ENCODE measurements around the gene SYMPK. TPM values are rescaled to one million over a fixed set of nuclear protein-coding genes. Genes with fewer than 3 reads are reported as not detected.

The SYMPK gene
- polyA plus RNA-seq, 4 donors: 49.2 to 67.7 (median 58.9) TPM

- no peak for DNase-seq (ENCODE audit: low read depth in 4 of 4, low spot score in 3 of 4)
Measured at GRCh38 chr19:45785097-45785496, 77.8 kb downstream of the SYMPK start.

- DNase-seq (ENCODE audit: low read depth in 4 of 4, low spot score in 3 of 4): no peak
Measured at GRCh38 chr19:45784096-45784495, 78.9 kb downstream of the SYMPK start.

- DNase-seq (ENCODE audit: low read depth in 4 of 4, low spot score in 3 of 4): no peak
Measured at GRCh38 chr19:45782820-45783785, 79.8 kb downstream of the SYMPK start.

DNA sequence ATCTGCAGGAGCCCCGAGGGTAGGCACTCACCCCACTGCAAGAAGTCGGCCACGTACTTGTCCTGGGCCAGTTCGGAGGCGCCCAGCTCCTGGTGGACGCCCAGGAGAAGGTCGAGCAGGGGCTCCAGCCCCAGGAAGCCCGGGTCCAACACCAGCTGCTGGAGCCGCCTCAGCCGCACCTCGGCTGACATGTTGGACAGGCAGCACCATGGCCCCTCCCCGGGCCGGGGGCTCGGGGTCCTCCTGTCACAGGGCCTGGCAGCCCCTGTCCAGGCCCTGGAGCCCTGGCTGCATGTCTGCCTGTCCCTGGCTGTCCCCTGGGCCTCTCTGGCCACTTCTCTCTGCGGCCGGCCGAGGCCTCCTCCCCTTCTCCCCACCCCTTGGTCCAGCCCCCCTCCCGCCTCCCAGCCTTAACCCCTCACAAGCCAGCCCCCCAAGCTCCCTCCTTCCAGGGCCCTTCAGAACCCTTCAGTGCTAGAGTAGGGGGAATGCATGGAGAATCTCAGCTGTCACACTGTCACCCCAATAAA lies 80.7 kb downstream of the SYMPK start, which contains the start of gene DMPK:
DMPK (minus strand) TSS at position 329 of the 530 bp plus-strand sequence; CDS start at position 191, 138 bp downstream.
- no peak for DNase-seq (ENCODE audit: low read depth in 4 of 4, low spot score in 3 of 4)

DNA sequence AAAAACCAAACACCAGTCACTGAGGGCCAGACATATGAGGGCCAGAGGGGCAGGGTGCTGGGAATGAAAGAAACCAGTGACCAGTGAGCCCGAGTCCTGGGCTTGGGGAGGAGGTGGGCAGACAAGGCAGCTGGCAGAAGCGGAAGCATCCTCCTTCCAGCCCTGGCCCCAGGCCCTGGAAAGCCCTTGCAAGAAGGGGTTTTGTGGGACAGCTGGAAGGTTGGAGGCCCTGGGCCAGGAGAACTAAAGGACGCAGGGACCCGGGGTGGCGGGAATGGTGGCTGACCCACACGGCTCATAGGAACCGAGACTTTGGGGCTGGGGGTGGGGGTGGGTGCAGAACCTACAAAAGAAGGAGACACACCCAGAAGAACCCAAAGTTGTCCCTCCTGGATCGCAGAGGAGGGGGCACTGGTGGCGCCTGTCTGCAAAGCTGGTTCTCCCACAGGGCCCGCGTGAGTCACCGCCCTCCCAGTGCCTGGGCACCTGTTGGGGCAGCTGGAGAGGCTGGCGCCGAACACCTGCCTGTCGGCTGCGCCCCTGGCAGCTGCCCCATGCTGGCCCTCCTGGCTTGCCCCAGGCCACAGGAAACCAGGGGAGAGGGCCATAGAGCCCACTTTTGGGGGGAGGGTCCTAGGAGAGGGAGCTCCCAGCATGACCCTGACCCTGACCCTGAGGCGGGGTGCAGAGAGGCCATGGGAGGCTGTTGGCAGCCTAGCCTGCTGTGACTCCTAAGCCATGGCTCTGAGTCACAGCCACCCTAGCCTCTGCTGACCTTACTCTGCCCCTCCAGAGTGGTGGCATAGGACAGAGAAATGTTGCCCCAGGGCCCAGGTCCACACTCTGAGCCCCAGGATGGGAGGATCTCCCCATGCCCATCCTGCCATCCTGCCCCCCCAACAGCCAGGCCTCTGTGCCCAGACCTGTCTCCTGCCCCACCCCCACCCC lies 81.5 kb downstream of the SYMPK start:
- no peak for DNase-seq (ENCODE audit: low read depth in 4 of 4, low spot score in 3 of 4)

- no peak for DNase-seq (ENCODE audit: low read depth in 4 of 4, low spot score in 3 of 4)
Measured at GRCh38 chr19:45780448-45781213, 82.3 kb downstream of the SYMPK start.

- DNase-seq (ENCODE audit: low read depth in 4 of 4, low spot score in 3 of 4): no peak
Measured at GRCh38 chr19:45780146-45780447, 82.8 kb downstream of the SYMPK start.

DNA sequence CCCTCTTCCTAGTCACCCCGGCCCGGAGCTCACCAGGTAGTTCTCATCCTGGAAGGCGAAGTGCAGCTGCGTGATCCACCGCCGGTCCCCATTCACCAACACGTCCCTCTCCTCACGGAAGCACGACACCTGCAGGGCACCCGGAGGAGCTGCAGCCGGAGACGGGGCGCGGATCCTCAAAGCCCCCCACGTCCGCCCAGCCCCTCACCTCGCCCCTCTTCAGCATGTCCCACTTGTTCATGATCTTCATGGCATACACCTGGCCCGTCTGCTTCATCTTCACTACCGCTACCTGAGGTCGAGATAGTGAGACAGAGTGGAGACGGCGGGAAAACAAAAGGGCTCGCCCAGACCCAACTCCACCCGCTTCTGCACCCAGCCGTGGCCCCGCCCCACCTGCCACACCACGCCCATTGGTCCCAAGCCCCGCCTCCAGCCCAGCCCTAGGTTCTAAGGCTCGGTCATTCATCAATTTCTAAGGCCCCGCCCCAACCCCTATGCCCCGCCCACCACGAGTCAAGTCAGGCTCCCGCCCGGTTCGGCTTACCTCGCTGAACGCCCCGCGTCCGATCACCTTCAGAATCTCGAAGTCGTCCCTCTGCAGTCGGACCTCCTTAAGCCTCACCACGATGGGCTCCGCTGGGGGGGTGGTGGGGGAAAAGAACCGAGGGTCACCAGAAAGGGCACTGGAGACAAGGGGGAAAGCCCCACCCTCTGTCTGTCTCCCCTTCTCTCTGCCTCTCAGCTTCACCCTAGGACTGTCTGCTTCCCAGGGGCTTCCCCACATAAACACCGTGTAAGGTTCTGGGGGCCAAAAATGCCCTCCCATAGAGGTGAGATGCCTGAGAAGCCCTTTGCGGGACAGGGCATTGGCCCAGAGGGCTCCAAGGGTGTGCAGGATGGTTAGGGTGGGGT lies 83.5 kb downstream of the SYMPK start:
- peak in 2 of 4 donors; percentile 68 to 72 for DNase-seq (ENCODE audit: low read depth in 4 of 4, low spot score in 3 of 4)

DNA sequence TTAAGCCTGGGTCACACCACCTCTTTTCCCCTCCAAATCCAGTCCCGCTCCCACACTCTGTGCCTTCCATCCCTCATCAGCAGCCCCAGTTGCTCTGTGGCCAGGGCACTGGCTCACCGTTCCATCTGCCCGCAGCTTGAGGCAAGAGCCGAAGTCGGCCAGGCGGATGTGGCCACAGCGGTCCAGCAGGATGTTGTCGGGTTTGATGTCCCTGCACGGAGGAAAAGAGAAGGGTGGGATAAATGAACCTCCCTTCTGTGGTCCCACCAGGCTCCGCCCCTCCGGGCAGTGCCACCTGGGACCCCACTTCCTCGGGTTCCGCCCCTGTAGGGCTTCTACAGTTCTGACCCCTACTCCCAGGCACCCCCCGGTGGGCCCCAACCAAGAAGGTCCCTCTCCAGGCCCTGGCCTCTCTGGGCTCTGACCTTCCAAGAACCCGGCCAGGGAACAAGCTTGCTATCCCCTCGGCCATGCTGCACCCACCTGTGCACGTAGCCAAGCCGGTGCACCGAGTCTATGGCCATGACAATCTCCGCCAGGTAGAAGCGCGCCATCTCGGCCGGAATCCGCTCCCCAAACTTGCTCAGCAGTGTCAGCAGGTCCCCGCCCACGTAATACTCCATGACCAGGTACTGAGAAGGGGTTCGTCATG lies 84.8 kb downstream of the SYMPK start:
- DNase-seq (ENCODE audit: low read depth in 4 of 4, low spot score in 3 of 4): no peak

GRCh38 chr19:45777395-45777961 lies 85.5 kb downstream of the SYMPK start:
- no peak for DNase-seq (ENCODE audit: low read depth in 4 of 4, low spot score in 3 of 4)

DNA sequence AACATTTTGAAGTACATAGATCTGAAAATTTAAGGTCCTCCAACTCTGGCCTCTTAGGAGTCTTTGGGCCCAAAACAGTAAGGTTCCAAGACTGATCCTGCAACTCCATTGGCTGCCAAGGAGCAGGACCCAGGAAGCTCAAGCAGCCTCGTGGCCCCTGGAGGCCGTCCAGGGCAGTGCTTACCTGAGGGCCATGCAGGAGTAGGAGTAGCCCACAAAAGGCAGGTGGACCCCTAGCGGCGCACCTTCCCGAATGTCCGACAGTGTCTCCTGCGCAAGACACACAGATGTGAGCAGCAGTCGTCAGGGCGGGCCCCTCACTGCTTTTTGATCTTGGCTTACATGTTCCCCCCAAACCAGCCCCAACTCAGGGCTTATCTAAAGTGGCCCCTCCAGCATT lies 88.2 kb downstream of the SYMPK start:
- no peak for DNase-seq (ENCODE audit: low read depth in 4 of 4, low spot score in 3 of 4)

GRCh38 chr19:45773384-45773783 lies 89.6 kb downstream of the SYMPK start:
- DNase-seq (ENCODE audit: low read depth in 4 of 4, low spot score in 3 of 4): no peak

GRCh38 chr19:45772912-45773311 lies 90.0 kb downstream of the SYMPK start:
- DNase-seq (ENCODE audit: low read depth in 4 of 4, low spot score in 3 of 4): no peak

DNA sequence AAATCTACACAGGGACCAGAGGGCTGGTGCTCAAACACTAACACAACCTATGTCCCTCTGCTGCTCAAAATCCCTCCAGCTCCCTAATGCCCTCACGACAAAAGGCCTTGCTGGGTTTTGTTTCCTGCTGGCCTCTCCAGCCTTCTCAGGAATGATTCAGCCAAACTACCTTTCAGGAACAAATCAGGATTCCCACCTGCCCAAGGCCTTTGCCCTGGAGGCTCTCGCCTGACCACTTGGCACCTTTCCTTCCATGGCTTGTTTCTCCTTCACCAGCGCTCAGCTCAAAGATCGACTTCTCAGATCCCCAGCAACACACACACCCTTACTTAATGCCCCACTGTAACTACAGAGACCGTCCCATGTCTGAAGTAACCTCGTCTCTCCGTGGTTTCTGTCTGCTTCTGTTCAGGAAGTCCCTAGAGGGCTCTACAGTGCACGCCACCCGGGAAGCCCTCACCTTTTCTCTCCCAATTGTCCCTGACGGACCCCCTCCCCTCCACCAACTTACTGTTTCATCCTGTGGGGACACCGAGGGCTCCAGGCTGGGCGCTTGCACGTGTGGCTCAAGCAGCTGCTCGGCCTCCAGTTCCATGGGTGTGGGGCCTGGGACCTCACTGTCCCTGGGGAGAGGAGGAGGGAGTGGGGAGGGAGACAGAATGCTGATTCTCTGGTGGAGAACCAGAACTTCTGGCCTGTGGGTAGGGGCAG lies 90.7 kb downstream of the SYMPK start:
- DNase-seq (ENCODE audit: low read depth in 4 of 4, low spot score in 3 of 4): no peak

DNA sequence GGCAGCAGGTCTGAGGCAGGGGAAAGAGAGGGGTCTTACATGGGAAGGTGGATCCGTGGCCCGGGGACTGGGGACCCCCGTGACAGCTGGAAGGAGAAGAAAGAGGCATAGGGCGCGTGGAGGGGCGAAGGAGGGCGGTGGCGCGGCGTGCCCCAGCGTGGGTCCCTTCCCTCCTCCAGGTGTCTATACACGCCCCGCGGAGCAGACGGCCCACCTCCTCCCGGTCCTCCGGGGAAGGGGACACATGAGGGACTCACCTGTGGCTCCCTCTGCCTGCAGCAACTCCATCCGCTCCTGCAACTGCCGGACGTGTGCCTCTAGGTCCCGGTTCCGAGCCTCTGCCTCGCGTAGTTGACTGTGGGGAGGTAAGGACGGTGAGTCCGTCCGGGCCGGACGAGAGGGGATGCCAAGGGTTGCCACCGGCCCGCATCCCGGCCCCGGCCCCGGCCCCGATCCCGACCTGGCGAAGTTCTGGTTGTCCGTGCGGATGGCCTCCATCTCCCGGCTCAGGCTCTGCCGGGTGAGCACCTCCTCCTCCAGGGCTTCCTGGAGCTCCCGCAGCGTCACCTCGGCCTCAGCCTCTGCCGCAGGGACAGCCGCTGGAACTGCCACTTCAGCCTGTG lies 91.5 kb downstream of the SYMPK start:
- no peak for DNase-seq (ENCODE audit: low read depth in 4 of 4, low spot score in 3 of 4)

DNA sequence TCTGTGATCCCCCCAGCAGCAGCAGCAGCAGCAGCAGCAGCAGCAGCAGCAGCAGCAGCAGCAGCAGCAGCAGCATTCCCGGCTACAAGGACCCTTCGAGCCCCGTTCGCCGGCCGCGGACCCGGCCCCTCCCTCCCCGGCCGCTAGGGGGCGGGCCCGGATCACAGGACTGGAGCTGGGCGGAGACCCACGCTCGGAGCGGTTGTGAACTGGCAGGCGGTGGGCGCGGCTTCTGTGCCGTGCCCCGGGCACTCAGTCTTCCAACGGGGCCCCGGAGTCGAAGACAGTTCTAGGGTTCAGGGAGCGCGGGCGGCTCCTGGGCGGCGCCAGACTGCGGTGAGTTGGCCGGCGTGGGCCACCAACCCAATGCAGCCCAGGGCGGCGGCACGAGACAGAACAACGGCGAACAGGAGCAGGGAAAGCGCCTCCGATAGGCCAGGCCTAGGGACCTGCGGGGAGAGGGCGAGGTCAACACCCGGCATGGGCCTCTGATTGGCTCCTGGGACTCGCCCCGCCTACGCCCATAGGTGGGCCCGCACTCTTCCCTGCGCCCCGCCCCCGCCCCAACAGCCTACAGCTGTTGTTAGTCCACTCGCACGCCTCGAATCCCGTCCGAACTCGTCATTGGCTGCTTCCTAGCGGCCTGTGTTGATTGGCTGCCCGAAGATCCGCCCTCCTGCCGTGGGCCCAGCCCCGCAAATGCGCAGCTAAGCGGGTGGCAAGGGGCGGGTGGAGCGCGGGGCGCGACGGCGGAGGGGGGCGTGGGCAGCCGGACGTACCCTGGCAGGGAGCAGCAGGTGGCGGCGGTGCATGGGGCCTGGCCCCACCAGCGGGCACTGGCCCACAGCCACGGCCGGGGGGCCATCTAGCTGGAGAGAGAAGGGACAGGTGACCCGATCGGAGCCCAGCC lies 92.5 kb downstream of the SYMPK start:
- DNase-seq (ENCODE audit: low read depth in 4 of 4, low spot score in 3 of 4): peak; percentile 92 to 95 (median 94)

All from right renal pelvis (tissue), 4 donors.